Measurements from ENCODE around the gene MTMR6.

Gene MTMR6

DNA sequence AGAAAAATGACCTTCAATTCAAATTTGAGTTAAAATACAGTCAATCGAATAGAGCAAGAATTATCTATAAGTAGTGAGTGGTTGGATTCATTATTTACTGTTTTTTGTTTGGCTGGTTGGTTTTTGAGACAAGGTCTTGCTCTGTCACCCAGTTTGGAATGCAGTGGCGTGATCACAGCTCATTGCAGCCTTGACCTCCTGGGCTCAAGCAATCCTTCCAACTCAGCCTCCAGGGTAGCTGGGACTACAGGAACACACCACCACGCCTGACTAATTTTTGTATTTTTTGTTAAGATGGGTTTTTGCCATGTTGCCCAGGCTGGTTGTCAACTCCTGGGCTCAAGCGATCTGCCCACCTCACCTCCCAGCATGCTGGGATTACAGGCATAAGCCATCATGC is 25.0 kb downstream of the MTMR6 start:
- DNase-seq (ENCODE audit: extremely low spot score) = no peak
- TF ChIP-seq CTCF (IDR thresholded peaks at IDR 0.05; ENCODE audit: control extremely low read depth, extremely low read depth, low read depth, missing control alignments) = no peak
- POLR2A ChIA-PET = no interaction called here
- CTCF ChIA-PET = no interaction called here

- no peak for TF ChIP-seq CTCF (IDR thresholded peaks at IDR 0.05; ENCODE audit: control extremely low read depth, extremely low read depth, low read depth, missing control alignments)
- CTCF ChIA-PET = interaction anchor here (1.2 to 2.3 kb wide), 10 partner anchors 10 to 168 kb away, joined by 3 to 11 read pairs (median 4); no protein-coding TSS in a partner anchor
- no peak for DNase-seq (ENCODE audit: extremely low spot score)
- POLR2A ChIA-PET = no interaction called here
Observed at GRCh38 chr13:25253702-25254101, 33.6 kb downstream of the MTMR6 start.

- CTCF ChIA-PET = interaction anchor here (1.2 to 2.3 kb wide), 11 partner anchors 9 to 167 kb away, joined by 3 to 11 read pairs (median 4); no protein-coding TSS in a partner anchor
- no peak for TF ChIP-seq CTCF (IDR thresholded peaks at IDR 0.05; ENCODE audit: control extremely low read depth, extremely low read depth, low read depth, missing control alignments)
Observed at GRCh38 chr13:25252752-25253151, 34.5 kb downstream of the MTMR6 start.

DNA sequence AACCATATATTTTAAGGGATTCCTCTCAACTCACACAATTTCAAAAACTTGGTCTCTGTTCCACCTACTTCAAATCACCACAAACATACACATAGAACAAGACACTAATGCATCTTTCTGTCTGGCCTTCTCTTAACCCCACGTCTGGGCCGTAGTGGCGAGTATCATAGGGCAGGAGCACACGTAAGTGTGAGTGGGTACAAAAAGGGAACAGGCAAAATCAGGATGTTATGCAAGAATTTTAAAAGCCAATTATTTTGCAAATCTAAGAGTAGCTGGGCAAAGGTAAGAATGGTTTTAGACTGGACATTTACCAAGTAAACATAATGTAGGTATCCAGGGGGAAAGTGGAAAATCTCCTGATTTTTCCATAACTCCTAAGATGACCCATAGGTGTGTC is 35.1 kb downstream of the MTMR6 start:
- DNase-seq (ENCODE audit: extremely low spot score) = no peak
- ChIA-PET CTCF (interaction anchor here (1.3 to 2.3 kb wide), 7 partner anchors 9 to 35 kb away, joined by 3 to 11 read pairs (median 4); no protein-coding TSS in a partner anchor), POLR2A (no interaction called here)
- no peak for TF ChIP-seq CTCF (IDR thresholded peaks at IDR 0.05; ENCODE audit: control extremely low read depth, extremely low read depth, low read depth, missing control alignments)

More at GRCh38 chr13:25252752-25253151, 34.5 kb downstream of the MTMR6 start:
- DNase-seq (ENCODE audit: extremely low spot score) = no peak
- POLR2A ChIA-PET = no interaction called here

- DNase-seq (ENCODE audit: extremely low spot score) = peak; percentile 37
- TF ChIP-seq CTCF (IDR thresholded peaks at IDR 0.05; ENCODE audit: control extremely low read depth, extremely low read depth, low read depth, missing control alignments) = peak; percentile 60
- POLR2A ChIA-PET = no interaction called here
- CTCF ChIA-PET = interaction anchor here (1.0 to 2.3 kb wide), 2 partner anchors 12 to 23 kb away, joined by 3 to 9 read pairs; no protein-coding TSS in a partner anchor
Observed at GRCh38 chr13:25249001-25249543, 38.2 kb downstream of the MTMR6 start.

DNA sequence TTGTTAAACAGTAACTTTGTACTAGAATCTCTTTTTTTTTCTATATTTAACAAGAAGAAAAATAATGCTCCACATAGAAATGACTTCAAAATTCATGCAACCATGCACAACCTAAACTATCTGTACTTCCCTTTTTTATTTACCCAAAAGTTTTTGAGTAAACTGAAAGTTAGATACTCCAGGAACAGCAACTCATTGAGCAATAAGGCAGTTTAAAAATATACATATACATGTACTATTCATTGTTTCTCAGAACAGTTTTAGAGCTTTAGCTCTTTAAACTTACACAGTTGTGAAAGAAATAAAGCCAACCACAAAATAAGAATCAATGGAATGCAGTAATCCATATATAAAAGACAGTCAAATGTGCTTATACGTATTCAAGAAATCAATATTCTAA is 39.2 kb downstream of the MTMR6 start:
- ChIA-PET CTCF (interaction anchor here (0.6 to 2.3 kb wide), 5 partner anchors 11 to 134 kb away, joined by 3 to 9 read pairs (median 3); no protein-coding TSS in a partner anchor), POLR2A (no interaction called here)
- DNase-seq (ENCODE audit: extremely low spot score) = no peak
- no peak for TF ChIP-seq CTCF (IDR thresholded peaks at IDR 0.05; ENCODE audit: control extremely low read depth, extremely low read depth, low read depth, missing control alignments)
